Smooth muscle cell (in vitro differentiated cells): ENCODE data around the gene HMGB4. TPM values are rescaled to one million over a fixed set of nuclear protein-coding genes. Genes with fewer than 3 reads are reported as not detected.

ENCODE experiments used
- DNase-seq: peaks from one replicate; lab custom pipeline; 2025; ENCODE audit not compliant: unreplicated experiment; lab: John Stamatoyannopoulos, UW
- H2AFZ ChIP-seq: fragments of 200-600 bp; sonication (generic); 2 replicates; pipeline ENCODE4 v1.6.0; 2016; ENCODE audit warnings: antibody characterized with exemption, low read depth, mild to moderate bottlenecking
- H3F3A ChIP-seq: fragments of 200-600 bp; sonication (generic); 2 replicates; pipeline ENCODE4 v1.6.0; 2017; ENCODE audit warnings: antibody characterized with exemption, low read depth
- H3K27ac ChIP-seq: fragments of 200-600 bp; sonication (generic); 2 replicates; pipeline ENCODE4 v1.5.1; 2016; ENCODE audit warnings: low read depth, mild to moderate bottlenecking
- H3K27me3 ChIP-seq: fragments of 200-600 bp; sonication (generic); 2 replicates; pipeline ENCODE4 v1.6.1; 2016; ENCODE audit warnings: low read depth, mild to moderate bottlenecking
- H3K36me3 ChIP-seq: fragments of 200-600 bp; sonication (generic); 2 replicates; pipeline ENCODE4 v1.5.1; 2016; ENCODE audit warnings: low read depth
- H3K4me1 ChIP-seq: fragments of 200-600 bp; sonication (generic); 2 replicates; pipeline ENCODE4 v1.5.1; 2016; ENCODE audit warnings: low read depth
- H3K4me2 ChIP-seq: fragments of 200-600 bp; sonication (generic); 2 replicates; pipeline ENCODE4 v1.6.0; 2016; ENCODE audit warnings: mild to moderate bottlenecking
- H3K4me3 ChIP-seq: fragments of 200-600 bp; sonication (generic); 2 replicates; pipeline ENCODE4 v1.5.1; 2016; ENCODE audit warnings: mild to moderate bottlenecking
- H3K79me2 ChIP-seq: fragments of 200-600 bp; sonication (generic); 2 replicates; pipeline ENCODE4 v1.6.0; 2016; ENCODE audit warnings: low read depth, mild to moderate bottlenecking
- H3K9ac ChIP-seq: fragments of 200-600 bp; sonication (generic); 2 replicates; pipeline ENCODE4 v1.6.0; 2016; ENCODE audit warnings: low read depth
- H3K9me3 ChIP-seq: fragments of 200-600 bp; sonication (generic); replicated peaks from 2 replicates; pipeline ENCODE4 v1.5.1; 2016; ENCODE audit warnings: low read depth
- H4K20me1 ChIP-seq: fragments of 200-600 bp; sonication (generic); 2 replicates; pipeline ENCODE4 v1.6.0; 2016; ENCODE audit warnings: low read depth
- CTCF ChIP-seq: fragments of 200-600 bp; sonication (generic); IDR thresholded peaks from 2 replicates; pipeline ENCODE4 v1.5.1; 2017; ENCODE audit warnings: borderline replicate concordance, mild to moderate bottlenecking, antibody characterized with exemption; ENCODE audit not compliant: insufficient read depth, poor library complexity, severe bottlenecking
- WGBS: methylation state at CpG from one replicate; pipeline ENCODE4 v1.1.7; 2016; ENCODE audit warnings: low lambda C conversion rate; 5-methylcytosine and 5-hydroxymethylcytosine counted together
- polyA plus RNA-seq: library from polyadenylated mRNA; unstranded; fragments of >200 nt; fragmentation: Nextera tagmentation; extraction: Ambion mirVana; gene quantifications from 2 replicates; pipeline ENCODE4 v1.2.1, GENCODE V29; 2016
- total RNA-seq: library from RNA; depleted of rRNA; stranded (reverse); fragments of >200 nt; gene quantifications from 2 replicates; pipeline ENCODE4 v1.2.3, GENCODE V29; 2014

The HMGB4 gene
- total and polyA plus RNA-seq, 2 experiments from 2014 or later: not detected

- no peak for TF ChIP-seq CTCF
Observed at GRCh38 chr1:33852711-33853110, 11.2 kb upstream of the HMGB4 start.

GRCh38 chr1:33853431-33853830, 10.4 kb upstream of the HMGB4 start:
- no peaks in the 10 kb centered on the region for H4K20me1 ChIP-seq
- TF ChIP-seq CTCF: no peak
- WGBS: 93% methylated on average over 1 of the region's 1 CpG

More at GRCh38 chr1:33852711-33853110, 11.2 kb upstream of the HMGB4 start:
- Histone ChIP-seq H3K9ac (no peak overlapping the region), H3K9me3 (no peaks in the 10 kb centered on the region), H3K27me3 (no peaks in the 10 kb centered on the region), H3K79me2 (no peaks in the 10 kb centered on the region), H3K4me3 (no peak overlapping the region), H4K20me1 (no peaks in the 10 kb centered on the region), H3K4me1 (no peaks in the 10 kb centered on the region), H3K4me2 (no peak overlapping the region), H2AFZ (no peak overlapping the region), H3K36me3 (no peaks in the 10 kb centered on the region), H3F3A (no peaks in the 10 kb centered on the region), H3K27ac (no peak overlapping the region)
- DNase-seq: no peak

GRCh38 chr1:33854091-33854490, 9.8 kb upstream of the HMGB4 start:
- TF ChIP-seq CTCF: no peak
- H3K36me3 ChIP-seq: no peaks in the 10 kb centered on the region
- H3K27me3 ChIP-seq: no peaks in the 10 kb centered on the region
- H3K79me2 ChIP-seq: no peaks in the 10 kb centered on the region
- no peaks in the 10 kb centered on the region for H4K20me1 ChIP-seq
- no peak overlapping the region for H3K4me3 ChIP-seq
- no peak overlapping the region for H3K4me2 ChIP-seq
- no peaks in the 10 kb centered on the region for H3F3A ChIP-seq
- no peaks in the 10 kb centered on the region for H3K9me3 ChIP-seq
- no peak for DNase-seq
- no peak overlapping the region for H3K9ac ChIP-seq
- no peak overlapping the region for H3K27ac ChIP-seq
- no peak overlapping the region for H2AFZ ChIP-seq
- no peaks in the 10 kb centered on the region for H3K4me1 ChIP-seq
- WGBS: 91% methylated on average over 5 of the region's 5 CpGs

More at GRCh38 chr1:33853431-33853830, 10.4 kb upstream of the HMGB4 start:
- Histone ChIP-seq H3K79me2 (no peaks in the 10 kb centered on the region), H3K4me3 (no peak overlapping the region), H3K9ac (no peak overlapping the region), H2AFZ (no peak overlapping the region), H3F3A (no peaks in the 10 kb centered on the region), H3K36me3 (no peaks in the 10 kb centered on the region), H3K4me2 (no peak overlapping the region), H3K27ac (no peak overlapping the region), H3K9me3 (no peaks in the 10 kb centered on the region), H3K27me3 (no peaks in the 10 kb centered on the region), H3K4me1 (no peaks in the 10 kb centered on the region)
- no peak for DNase-seq

- Histone ChIP-seq H3F3A (no peaks in the 10 kb centered on the region), H2AFZ (no peak overlapping the region), H3K4me3 (no peak overlapping the region), H3K27ac (no peak overlapping the region), H3K4me2 (no peak overlapping the region), H3K27me3 (no peaks in the 10 kb centered on the region), H4K20me1 (no peaks in the 10 kb centered on the region), H3K9ac (no peak overlapping the region), H3K4me1 (no peaks in the 10 kb centered on the region), H3K79me2 (no peaks in the 10 kb centered on the region), H3K36me3 (no peaks in the 10 kb centered on the region), H3K9me3 (no peaks in the 10 kb centered on the region)
- WGBS: 30% methylated on average over 2 of the region's 2 CpGs
- no peak for DNase-seq
- no peak for TF ChIP-seq CTCF
Observed at GRCh38 chr1:33860671-33861070, 3.2 kb upstream of the HMGB4 start.
